ENCODE data around the gene ARHGAP6.

ARHGAP6 gene

DNA sequence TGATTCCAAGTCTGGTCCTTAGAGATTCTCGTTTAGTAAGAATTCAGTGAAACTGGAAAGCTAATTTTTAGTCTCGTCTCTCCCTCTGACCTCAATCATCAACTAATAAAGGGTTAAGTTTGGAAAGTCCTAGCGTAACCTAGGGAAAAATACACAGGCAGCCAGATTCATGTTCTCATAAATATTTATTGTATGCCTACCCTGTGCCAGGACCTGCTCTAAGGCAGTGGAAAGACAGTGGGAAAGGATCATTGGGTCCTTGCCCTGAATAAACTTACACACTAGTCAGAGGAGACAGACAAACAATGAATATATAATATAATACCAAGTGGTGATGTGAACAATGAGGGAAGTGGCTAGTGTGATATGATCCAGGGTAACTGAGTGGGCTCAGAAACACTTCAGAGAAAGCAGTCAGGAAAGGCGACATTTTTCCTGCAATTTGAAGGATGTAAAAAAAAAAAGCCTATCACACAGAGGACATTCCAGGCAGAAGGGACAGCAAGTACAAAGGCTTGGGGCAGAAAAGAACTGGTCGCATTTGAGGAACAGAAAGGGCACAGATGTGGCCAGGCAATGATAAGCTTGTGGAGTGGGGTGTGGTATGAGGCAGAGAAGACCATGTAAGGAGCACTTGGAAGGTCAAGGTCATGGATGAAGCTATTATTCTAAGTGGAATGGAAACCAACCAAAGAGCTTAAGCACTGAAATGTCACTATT is 243.8 kb downstream of the ARHGAP6 start:
- DNase-seq = no peak

DNA sequence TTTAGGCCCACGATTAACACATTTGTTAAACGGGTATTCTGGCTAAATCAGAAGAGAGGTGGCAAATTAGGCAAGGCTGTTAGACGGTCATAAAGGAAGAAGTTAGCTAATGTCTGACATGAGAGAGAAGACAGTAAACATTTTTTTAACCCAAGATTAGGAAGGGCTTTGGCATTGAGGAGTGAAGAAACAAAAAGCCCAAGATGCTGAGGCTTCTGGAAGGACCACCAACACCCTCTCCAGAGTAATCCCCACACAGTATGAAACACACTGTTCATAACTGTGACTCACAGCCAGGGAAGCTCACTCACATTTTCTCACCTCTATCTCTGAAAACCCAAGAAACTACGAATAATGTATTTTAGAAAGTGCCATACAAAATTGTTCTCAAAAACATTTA is 244.9 kb downstream of the ARHGAP6 start:
- DNase-seq = no peak

DNA sequence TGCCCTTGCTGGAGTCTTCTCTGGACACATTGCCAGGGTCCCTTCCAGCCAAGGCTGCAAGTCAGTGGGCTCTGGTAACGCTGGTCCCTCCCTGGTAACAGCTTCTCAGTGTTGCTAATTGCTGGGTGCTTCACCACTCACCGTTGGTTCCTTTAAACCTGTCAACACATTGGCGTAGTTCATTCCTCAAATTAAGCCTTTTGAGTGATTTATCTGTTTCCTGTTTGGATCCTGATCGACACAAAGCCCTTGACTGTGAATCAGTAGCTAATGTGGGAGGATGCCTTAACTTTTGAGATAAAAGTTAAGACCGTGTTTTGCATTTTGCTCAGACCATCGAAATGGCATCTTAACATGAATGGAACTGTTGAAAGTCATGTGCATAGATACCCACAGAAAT is 246.6 kb downstream of the ARHGAP6 start:
- DNase-seq = no peak

DNA sequence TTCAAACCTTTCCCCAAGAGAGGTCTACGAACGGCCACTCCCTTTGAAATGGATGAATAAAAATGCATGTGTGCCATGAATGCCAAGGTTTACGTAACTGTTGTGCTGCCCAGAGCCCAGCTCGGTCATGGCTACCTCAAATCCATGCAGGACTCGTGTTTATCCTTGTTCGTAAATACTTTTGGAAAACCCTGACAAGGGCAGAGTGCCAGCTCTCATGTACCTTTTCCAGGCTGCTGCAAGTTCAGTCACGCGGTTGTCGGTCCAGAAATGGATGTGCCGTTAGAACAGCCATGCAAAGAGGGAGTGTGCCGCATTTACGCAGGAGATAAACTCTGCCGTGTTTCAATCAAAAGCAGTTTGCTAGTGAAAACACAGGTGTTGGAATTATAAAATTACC is 249.1 kb downstream of the ARHGAP6 start:
- DNase-seq = no peak

DNA sequence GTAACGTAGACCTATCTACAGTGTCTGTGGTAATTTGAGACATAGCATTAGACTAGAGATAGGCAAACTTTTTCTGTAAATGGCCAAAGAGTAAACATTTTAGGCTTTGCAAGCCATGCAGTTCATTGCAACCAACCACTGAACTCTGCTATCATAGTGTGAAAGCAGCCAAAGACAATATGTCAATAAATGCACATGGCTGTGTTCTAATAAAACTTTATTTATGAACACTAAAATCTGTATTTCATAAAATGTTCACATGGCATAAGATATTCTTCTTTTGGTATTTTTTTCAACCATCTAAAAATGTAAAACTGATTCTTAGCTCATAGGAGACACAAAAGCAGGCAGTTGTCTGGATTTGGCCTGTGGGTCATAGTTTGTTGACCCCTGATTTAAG is 251.6 kb downstream of the ARHGAP6 start:
- no peak for DNase-seq

DNA sequence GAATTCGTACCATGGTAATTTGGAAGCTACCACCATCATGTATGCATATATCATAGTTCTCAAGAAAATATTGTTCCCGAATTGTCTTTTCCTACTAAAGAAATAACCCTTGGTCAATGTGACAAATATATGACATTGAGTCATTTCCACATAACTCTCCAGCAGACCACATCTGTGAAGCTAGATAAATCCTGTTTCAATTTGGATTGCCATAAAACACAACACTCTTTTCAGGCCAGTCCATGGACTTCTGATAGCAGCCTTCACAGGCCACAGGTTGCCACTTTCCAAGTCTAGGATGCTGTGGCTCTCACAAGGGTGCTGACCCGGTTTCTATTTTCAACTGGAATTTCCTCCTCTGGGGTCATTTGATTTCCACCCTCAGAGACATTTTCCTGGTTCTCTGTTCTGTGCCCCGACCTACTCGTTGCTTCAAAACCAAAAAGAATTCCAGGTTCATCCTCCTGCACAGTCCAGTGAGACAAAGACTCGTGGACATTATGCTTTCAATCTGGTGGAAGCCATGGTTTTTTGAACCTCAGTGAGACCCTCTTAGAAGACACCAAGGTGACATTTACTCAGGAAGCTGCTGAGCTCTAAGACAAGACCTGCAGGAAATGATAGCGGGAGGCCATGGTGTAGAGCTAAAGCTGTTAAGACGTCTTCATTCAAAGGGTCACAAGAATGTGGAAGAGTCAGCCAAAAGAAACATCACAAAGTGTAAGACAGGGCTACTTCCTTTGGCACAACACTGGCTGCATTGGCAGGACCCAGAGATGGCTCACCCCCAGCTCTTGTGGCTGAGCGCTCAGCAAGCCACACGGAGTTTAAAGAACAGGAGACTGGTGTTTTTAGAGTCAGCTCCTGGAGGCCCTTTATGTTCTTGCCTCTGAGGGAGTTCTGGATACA is 252.8 kb downstream of the ARHGAP6 start:
- no peak for DNase-seq

DNA sequence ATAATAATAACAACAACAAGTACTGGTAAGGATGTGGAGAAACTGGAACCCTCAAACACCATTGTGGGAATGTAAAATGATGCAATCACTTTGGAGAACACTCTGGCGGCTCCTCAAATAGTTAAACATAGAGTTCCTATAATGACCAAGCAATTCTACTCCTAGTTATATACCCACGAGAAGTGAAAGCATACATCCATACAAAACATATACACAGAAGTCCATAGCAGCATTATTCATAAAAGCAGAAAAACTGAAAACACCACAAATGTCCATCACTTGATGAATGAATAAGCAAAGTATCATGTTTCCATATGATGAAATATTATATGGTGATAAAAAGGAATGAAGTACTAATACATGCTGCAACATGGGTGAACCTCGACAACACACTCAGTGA is 255.8 kb downstream of the ARHGAP6 start:
- no peak for DNase-seq

DNA sequence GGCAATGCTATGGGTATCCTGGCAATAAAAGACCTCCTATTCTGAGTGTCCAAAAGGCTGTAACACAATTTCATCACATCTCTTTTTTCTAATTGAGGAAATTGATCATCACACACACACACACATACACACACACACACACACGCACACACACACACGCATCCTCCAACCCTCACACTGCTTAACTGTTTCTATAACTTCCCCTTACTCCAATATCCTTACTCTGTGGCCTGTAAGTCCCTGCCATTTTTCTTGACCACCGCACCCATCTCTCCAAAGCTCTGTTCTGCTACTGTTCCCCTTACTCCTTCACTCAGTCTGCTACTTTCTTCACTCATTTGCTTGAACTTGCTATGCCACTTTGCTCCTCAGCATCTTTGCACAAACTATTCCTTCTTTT is 256.9 kb downstream of the ARHGAP6 start:
- DNase-seq = no peak

DNA sequence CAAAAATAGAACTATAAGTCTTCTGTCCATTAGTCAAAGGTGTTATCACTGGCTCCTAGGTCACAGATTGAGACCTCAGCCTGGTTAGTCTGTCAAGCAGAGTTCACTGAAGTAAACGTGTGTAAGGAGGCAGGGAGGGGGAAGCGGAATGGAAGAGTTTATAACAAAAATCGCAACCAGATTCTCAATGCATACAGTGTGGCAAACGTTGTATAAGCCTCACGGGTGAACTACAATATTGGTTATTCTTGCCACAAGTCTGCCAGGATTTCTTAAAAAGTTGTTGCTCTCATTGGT is 257.7 kb downstream of the ARHGAP6 start:
- DNase-seq = no peak

DNA sequence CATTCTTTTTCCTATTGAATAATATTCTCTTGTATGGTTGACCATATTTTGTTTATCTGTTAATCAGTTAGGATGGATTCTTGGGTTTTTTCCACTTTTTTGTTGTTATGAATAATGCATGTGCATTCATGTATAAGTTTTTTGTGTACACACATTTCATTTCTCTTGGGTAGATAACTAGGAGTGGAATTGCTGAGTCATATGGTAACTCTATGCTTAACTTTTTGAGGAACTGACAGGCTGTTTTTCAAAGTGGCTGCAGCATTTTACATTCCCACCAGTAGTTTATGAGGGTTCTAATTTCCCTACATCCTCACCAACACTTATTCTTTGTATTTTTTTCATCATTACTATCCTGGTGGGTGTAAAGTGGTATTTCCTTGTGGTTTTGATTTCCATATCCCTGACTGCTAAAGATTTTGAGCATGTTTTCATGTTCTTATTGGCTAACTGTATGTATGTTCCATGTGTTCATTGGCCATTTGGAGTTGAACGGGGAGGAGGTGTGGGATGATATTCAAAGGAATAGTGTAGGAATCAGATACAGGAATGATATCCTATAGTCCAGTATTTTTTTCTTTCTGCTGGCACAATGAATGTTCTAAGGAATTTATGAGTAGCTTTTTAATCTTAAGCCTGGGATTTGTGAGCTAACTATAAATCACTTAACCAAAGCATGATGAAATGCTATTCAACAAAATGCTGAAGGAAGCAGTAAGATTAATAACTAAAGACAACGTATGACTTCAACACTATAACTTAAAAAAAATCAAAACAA is 258.2 kb downstream of the ARHGAP6 start:
- no peak for DNase-seq

DNA sequence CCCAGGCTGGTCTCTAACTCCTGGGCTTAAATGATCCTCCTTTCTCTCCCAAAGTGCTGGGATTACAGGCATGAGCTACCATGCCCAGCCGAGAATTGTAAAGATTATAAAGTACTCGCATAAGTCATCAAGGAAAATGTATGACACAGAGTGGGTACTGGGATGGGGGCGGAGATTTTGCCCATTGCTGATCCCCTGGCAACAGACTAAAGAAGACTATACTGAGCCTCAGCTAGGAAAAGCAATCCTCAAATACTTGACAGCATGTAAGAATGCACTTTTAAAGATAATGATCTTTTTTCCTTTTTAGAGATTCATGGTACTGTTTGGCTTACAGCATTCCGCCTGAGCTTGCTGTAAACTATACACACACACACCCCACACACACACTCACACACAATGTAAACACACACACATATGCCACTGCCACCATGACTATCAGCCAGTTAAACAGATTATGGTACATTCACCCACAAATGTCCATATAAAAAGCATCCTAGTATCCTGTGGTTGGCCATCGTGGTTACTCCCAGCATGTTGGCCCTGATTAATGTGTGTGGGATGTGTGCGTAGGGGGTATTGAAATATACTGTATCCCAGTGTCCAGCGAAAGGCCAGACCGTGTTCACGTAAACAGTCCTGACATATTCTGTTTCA is 259.5 kb downstream of the ARHGAP6 start:
- no peak for DNase-seq

DNA sequence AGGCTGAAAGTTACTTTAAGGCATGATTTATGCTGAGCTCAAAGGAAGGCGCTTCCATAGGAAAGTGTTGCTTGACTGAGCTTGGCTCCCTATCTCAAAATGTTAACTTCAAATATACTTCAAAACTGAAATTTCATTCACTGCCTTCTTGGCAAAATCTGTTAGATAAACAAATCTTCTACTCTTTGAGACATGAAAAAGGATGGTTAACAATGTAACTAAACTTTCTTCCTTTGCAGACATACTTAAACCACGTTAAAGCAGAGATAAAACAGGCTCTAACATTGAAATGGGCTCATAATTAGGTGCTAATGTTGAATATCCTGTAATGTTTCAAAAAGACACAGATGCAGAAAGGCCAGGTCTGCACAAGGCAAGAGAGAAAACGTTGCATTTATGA is 262.1 kb downstream of the ARHGAP6 start:
- DNase-seq = no peak

DNA sequence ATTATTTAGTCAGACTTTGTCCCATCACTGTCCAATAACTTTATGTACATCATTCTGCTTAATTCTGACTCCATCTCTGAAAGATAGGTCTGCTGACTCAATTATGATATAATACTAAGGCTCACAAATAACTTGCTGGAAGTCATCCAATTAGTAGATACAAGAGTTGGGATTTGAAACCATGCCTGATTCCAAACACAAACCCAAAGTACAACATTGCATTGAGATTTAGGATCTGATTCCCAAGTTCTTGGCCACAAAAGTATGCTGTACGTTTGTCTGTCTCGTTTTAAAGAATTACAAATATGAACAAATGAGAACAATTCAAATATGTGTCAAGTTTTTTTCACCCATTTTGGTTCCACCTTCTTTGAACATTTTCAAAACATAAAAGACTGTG is 263.8 kb downstream of the ARHGAP6 start:
- no peak for DNase-seq

DNA sequence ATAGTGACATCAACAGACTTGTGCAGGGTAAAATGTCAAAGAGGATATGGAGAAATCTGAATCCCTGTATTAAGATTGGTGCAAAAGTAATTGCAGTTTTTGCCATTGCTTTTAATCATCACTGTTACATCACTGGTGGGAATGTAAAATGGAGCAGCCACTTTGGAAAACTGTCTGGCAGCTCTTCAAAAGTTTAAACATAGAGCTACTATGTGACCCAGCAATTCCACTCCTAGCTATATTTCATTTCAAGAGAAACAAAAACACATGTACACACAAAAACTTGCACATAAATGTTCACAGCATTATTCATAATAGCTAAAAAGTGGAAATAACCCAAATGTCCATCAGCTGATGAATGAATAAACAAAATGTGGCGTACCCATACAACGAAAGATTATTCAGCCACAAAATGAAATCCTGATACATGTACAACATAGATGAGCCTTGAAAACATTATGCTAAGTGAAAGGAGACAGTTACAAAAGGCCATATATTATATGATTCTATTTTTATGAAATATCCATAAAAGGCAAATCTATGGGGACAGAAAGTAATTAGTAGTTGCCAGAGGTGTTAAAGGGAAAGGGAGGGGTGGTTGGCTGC is 266.1 kb downstream of the ARHGAP6 start:
- DNase-seq = no peak

DNA sequence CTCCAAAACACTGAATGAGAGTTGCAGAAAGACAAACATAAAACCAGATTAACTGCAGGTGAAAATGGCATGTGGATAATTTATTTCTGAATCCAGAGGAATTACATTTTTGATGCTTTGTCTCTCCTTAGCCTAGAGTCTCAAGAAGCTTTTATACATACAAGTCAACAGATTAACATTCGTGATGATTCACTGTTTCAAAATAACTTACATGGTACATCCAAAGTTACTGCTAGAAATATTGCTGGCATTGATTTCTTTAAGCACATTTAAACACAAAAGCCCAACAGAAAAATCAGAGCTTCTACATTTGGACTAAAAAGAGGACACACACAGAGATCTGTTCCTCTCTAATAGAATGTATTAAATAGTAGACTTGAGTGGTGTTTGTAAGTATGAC is 266.9 kb downstream of the ARHGAP6 start:
- DNase-seq = no peak

DNA sequence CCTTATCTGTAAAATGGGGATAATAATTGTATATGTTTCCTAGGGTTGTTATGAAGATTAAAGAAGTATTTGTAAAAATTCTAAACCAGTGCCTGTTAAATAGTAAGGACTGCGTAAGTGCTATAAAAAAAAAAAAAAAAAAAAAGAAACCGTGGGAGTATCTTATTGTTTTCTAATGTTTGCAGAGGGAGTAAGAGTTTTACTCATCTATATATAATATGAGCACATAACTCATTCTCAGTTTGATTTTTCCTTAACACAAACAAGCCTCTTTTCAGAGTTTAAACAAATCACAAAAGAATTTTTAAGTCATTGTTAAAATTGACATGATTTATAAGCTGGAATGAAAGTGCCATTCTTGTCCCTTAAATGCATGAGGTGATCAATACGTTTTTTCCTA is 267.6 kb downstream of the ARHGAP6 start:
- DNase-seq = no peak

DNA sequence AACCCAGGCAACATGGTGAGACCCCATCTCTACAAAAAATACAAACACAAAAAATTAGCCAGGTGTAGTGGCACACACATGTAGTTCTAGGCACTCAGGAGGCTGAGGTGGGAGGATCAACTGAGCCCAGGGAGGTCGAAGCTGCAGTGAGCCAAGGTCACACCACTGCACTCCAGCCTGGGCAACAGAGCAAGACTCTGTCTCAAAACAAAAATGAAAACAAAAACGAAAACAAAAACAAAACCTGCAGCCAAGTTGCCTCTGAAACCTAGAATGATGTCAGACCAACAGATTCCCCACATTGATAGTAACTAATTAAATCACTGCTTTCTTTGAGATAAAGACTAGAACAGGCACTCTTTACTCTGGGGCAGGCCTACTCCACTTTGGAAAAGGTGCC is 268.0 kb downstream of the ARHGAP6 start:
- no peak for DNase-seq

DNA sequence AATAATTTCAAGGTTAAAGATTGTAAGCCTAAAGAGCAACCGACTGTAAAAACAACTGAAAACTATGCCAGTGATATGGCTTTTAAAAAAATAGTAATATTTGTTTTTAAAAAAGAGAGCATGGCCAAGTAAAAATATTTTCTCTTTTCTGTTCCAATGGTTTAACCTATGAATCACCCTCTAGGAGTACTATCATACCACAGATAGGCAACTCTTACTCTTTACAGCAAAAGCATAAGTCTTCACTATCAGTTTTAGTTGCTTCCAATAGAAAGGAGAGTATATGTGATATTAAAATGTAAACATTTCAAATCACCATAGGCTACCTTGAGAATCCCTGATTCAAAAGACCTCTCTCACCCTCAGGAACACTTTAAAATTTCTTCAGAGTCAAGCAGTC is 269.9 kb downstream of the ARHGAP6 start:
- no peak for DNase-seq

DNA sequence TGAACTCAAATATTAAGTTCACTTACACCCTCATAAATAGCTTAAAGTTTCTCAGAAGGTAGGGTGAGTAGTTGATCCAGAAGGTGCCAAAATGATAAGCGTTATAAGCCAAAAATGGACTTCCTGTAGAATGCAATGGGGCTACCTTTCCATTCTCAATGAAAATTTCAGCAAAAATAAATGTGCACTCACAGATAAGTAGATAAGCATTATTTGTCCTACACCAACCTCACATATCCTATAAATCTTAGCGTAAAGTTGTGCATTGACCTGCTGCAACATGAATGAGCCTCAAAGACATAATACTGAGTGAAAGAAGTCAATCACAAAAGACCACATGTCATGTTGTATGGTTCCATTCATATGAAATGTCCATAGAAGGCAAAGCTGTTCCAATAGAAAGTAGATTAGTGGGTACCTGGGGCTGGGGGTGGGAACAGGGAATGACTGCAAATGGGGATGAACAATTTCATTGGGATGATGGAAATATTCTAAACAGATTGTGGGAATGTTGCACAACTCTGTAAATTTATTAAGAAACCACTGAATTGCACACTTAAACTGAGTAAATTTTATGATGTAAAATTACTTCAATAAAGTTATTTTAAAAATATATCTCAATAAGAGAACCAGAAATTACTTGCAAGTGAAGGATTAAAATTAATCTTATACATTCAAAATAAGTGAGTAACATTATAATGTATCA is 271.6 kb downstream of the ARHGAP6 start:
- DNase-seq = no peak

DNA sequence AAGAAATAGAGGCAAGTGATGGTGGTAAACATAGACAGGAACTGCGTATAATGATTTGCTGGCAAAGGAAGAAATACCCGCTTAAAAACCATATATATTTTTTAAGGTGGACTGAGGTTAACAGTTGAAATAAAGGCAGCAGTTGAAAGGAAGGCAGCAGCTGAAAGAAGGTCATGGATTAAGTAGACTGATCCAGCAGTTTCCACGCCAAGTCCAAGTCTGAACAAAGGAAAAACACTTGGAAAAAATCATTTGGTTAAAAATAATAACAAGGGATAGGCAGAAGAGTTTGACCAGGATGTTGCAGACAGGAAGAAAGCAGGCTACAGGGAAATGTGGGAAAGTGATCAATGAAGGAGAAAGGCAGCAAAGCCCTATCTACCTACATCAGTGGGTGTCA is 278.9 kb downstream of the ARHGAP6 start:
- no peak for DNase-seq

DNA sequence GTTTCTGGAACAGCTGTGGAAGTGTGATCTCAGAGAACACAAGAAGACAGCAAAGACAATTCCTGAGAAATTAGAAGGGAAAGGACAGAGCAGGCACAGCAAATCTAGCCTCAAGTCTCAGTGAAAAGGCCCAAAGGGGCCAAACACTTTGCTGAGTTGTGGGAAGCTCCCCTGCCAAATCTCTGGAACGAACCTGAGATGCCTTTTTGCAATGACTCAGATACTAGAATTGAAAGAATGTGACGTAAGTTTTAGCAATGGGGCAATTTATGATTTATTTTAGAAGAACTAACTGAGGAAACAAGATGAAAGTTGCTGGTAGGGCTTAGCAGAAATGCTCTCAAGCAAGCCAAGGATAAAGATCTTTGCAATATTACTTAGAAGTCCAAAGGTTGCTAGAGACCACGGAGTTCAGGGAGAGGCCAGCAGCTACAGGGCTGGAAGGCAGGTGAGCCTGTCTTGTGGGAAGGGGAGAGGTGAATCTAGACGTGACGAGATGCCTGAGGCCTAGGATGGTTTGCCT is 279.7 kb downstream of the ARHGAP6 start:
- no peak for DNase-seq

DNA sequence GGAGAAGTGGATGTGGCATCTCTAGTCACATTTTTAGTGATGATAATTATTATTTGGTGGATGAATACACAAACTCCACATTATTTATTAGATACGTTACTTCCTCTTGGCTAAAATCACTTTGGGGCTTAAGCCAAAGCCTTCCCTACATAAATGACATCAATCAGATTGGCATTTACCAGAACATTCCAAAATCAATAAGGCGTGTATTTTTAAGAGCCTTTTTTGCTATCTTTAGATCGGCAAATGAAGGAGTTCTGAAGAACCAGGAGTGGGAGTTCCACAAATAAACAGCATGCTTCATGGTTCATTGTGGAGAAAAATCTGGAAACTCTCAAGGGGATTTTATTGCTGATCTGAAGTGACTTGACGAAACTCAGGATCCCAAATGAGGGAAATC is 282.8 kb downstream of the ARHGAP6 start:
- DNase-seq = no peak
